Activated CD8-positive, alpha-beta T cell treated with anti-CD3 and anti-CD28 coated beads for 36 hours (primary cell): ENCODE measurements around the gene NOC3L. TPM values are rescaled to one million over a fixed set of nuclear protein-coding genes. Genes with fewer than 3 reads are reported as not detected.

Experiments
- ATAC-seq: fragments of 200-7000 bp; cut with Tn5 transposase; one replicate; pipeline ENCODE4 v1.10.0; 2021; ENCODE audit warnings: mild to moderate bottlenecking, moderate library complexity
- CTCF ChIA-PET: fragments of 350-600 bp; sonication (Branson Sonifier 250); formaldehyde crosslinking; loops from one replicate; lab custom pipeline; 2021; ENCODE audit warnings: antibody characterized with exemption; lab: Charles Lee
- POLR2A ChIA-PET: fragments of 350-600 bp; sonication (Branson Sonifier 250); formaldehyde crosslinking; loops from one replicate; lab custom pipeline; 2021; ENCODE audit warnings: antibody characterized with exemption; lab: Charles Lee
- DNase-seq: peaks from one replicate; pipeline ENCODE4 v3.0.0-alpha.2; 2020
- H3K27ac Mint-ChIP-seq: one replicate; pipeline ENCODE4 v1.8.0; 2021; ENCODE audit warnings: mild to moderate bottlenecking, mixed read lengths
- H3K27me3 Mint-ChIP-seq: one replicate; pipeline ENCODE4 v1.8.0; 2021; ENCODE audit warnings: mixed read lengths
- H3K36me3 Mint-ChIP-seq: one replicate; pipeline ENCODE4 v1.8.0; 2021; ENCODE audit warnings: low read depth, mixed read lengths
- H3K4me1 Mint-ChIP-seq: one replicate; pipeline ENCODE4 v1.8.0; 2021; ENCODE audit warnings: low read depth, mixed read lengths
- H3K4me3 Mint-ChIP-seq: one replicate; pipeline ENCODE4 v1.8.0; 2021; ENCODE audit warnings: mild to moderate bottlenecking, moderate library complexity, mixed read lengths
- H3K9me3 Mint-ChIP-seq: one replicate; pipeline ENCODE4 v1.8.0; 2021; ENCODE audit warnings: mixed read lengths
- CTCF ChIP-seq: fragments of 200-600 bp; IDR thresholded peaks from one replicate; pipeline ENCODE4 v1.8.0; 2022; ENCODE audit warnings: antibody characterized with exemption, mild to moderate bottlenecking
- intact Hi-C: fragments of 100-400 bp; cut with micrococcal nuclease; formaldehyde crosslinking; loops from one replicate; pipeline ENCODE4 v1.10.0; 2022
- total RNA-seq, 2 experiments: library from RNA; stranded (reverse); gene quantifications; one replicate each; pipeline ENCODE4 v1.2.3, GENCODE V29; 2021

Gene NOC3L
- total RNA-seq, 2 experiments from 2014 or later, result 45.5 to 46.6 TPM

- DNase-seq, result no peak
- TF ChIP-seq CTCF, result no peak
- intact Hi-C loops, result no loop called here
- no peaks in the 10 kb centered on the region for H3K36me3 Mint-ChIP-seq
- H3K27me3 Mint-ChIP-seq, result peaks cover 42% of the 10 kb centered on the region
- peaks cover 12% of the 10 kb centered on the region for H3K4me1 Mint-ChIP-seq
- H3K27ac Mint-ChIP-seq, result no peak overlapping the region
- ChIA-PET CTCF (no interaction called here), POLR2A (no interaction called here)
- H3K4me3 Mint-ChIP-seq, result no peak overlapping the region
- no peak for ATAC-seq
- H3K9me3 Mint-ChIP-seq, result no peaks in the 10 kb centered on the region
Measured at GRCh38 chr10:94300042-94300441, 62.7 kb downstream of the NOC3L start.

- Mint-ChIP-seq H3K36me3 (no peaks in the 10 kb centered on the region), H3K27me3 (peaks cover 43% of the 10 kb centered on the region), H3K4me1 (peaks cover 12% of the 10 kb centered on the region), H3K4me3 (no peak overlapping the region), H3K27ac (no peak overlapping the region), H3K9me3 (no peaks in the 10 kb centered on the region)
- intact Hi-C loops, result no loop called here
- ATAC-seq, result peak; percentile 51
- CTCF ChIA-PET, result interaction anchor here (3.4 kb wide), 1 partner anchor 21 kb away, joined by 11 read pairs; no protein-coding TSS in a partner anchor
- no peak for TF ChIP-seq CTCF
- POLR2A ChIA-PET, result no interaction called here
- DNase-seq, result peak; percentile 33
Measured at GRCh38 chr10:94299417-94299816, 63.3 kb downstream of the NOC3L start.

DNA sequence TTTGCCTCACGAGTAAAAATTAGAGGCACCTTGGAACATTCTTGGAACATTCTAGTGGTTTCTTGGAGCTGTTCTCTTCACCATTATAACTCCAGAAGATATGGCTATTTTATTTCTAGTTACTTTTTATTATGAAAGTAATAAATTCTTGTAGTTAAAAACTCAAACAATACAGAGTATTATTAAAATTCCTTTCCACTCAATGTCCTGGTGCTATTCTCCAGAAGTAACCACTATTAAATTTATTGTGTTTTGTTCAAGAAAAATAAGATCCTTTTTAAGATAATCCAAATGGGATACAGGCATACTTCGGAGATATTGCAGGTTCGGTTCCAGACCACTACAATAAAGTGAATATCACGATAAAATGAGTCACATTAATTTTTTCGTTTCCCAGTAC lies 68.6 kb downstream of the NOC3L start:
- DNase-seq (no peak), ATAC-seq (no peak)
- Mint-ChIP-seq H3K27ac (no peak overlapping the region), H3K9me3 (no peaks in the 10 kb centered on the region), H3K36me3 (no peaks in the 10 kb centered on the region), H3K4me1 (peaks cover 3% of the 10 kb centered on the region), H3K4me3 (no peak overlapping the region), H3K27me3 (peaks cover 29% of the 10 kb centered on the region)
- TF ChIP-seq CTCF, result no peak
- ChIA-PET POLR2A (no interaction called here), CTCF (no interaction called here)
- intact Hi-C loops, result no loop called here

DNA sequence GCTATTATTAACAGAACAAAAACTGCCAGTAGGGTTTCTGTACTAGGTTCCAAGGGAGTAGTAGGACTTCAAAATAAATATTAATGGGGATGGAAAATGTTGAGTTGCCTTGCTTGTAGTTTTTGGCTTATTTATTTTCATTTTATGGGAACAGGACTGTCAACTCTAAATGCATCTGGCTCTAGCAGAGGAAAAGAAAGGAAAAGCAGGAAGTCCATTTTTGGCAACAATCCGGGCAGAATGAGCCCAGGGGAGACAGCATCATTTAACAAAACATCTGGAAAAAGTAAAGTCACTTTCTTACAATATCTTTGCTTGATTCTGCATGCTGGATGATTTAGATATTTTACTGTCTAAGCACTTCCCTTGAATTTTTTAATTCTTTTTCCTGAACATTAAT lies 69.4 kb downstream of the NOC3L start:
- TF ChIP-seq CTCF, result no peak
- no peaks in the 10 kb centered on the region for H3K36me3 Mint-ChIP-seq
- DNase-seq (no peak), ATAC-seq (no peak)
- H3K27me3 Mint-ChIP-seq, result peaks cover 25% of the 10 kb centered on the region
- H3K4me1 Mint-ChIP-seq, result no peaks in the 10 kb centered on the region
- POLR2A ChIA-PET, result no interaction called here
- H3K9me3 Mint-ChIP-seq, result no peaks in the 10 kb centered on the region
- CTCF ChIA-PET, result interaction anchor here (0.7 to 0.9 kb wide), 2 partner anchors 27 to 377 kb away, joined by 3 read pairs; no protein-coding TSS in a partner anchor
- intact Hi-C loops, result no loop called here
- no peak overlapping the region for H3K27ac Mint-ChIP-seq
- no peak overlapping the region for H3K4me3 Mint-ChIP-seq

GRCh38 chr10:94292434-94293090 lies 70.2 kb downstream of the NOC3L start:
- POLR2A ChIA-PET, result no interaction called here
- no peaks in the 10 kb centered on the region for H3K36me3 Mint-ChIP-seq
- intact Hi-C loops, result no loop called here
- peaks cover 30% of the 10 kb centered on the region for H3K27me3 Mint-ChIP-seq
- no peak for TF ChIP-seq CTCF
- CTCF ChIA-PET, result interaction anchor here (1.0 to 1.5 kb wide), 2 partner anchors 27 to 151 kb away, joined by 3 to 4 read pairs; no protein-coding TSS in a partner anchor
- DNase-seq (no peak), ATAC-seq (no peak)
- H3K4me1 Mint-ChIP-seq, result no peaks in the 10 kb centered on the region
- no peaks in the 10 kb centered on the region for H3K9me3 Mint-ChIP-seq
- no peak overlapping the region for H3K27ac Mint-ChIP-seq
- no peak overlapping the region for H3K4me3 Mint-ChIP-seq
